Activated T-cell treated with anti-CD3 and anti-CD28 coated beads for 4 hours (primary cell): Measurements from ENCODE around the gene AHCY.
"Not testable (repeated sequence)": the region's sequence is repeated elsewhere in the genome, so short reads cannot be mapped to it uniquely, and the experiment has no call there.

Experiments used
- DNase-seq: peaks from one replicate; pipeline ENCODE4 v3.0.0-alpha.2; 2020

AHCY gene

GRCh38 chr20:34322267-34323105, 19.3 kb upstream of the AHCY start:
- no peak for DNase-seq

- no peak for DNase-seq
Observed at GRCh38 chr20:34320861-34321260, 17.7 kb upstream of the AHCY start.

GRCh38 chr20:34318609-34319443, 15.7 kb upstream of the AHCY start:
- DNase-seq: no peak

- no peak for DNase-seq
Observed at GRCh38 chr20:34316196-34316814, 13.2 kb upstream of the AHCY start.

GRCh38 chr20:34315236-34315635, 12.1 kb upstream of the AHCY start:
- no peak for DNase-seq

- peak; percentile 80 for DNase-seq
Observed at GRCh38 chr20:34312544-34313217, 9.5 kb upstream of the AHCY start.

- DNase-seq: no peak
Observed at GRCh38 chr20:34312024-34312460, 8.9 kb upstream of the AHCY start.

- DNase-seq: no peak
Observed at GRCh38 chr20:34311118-34312023, 8.2 kb upstream of the AHCY start.

- DNase-seq: no peak
Observed at GRCh38 chr20:34310481-34311117, 7.4 kb upstream of the AHCY start.

- no peak for DNase-seq
Observed at GRCh38 chr20:34309691-34310090, 6.5 kb upstream of the AHCY start.

- no peak for DNase-seq
Observed at GRCh38 chr20:34305333-34306230, 2.4 kb upstream of the AHCY start.

- no peak for DNase-seq
Observed at GRCh38 chr20:34302312-34302722, 838 bp downstream of the AHCY start.

- DNase-seq: no peak
Observed at GRCh38 chr20:34301587-34302311, 1.4 kb downstream of the AHCY start.

- no peak for DNase-seq
Observed at GRCh38 chr20:34300809-34301586, 2.2 kb downstream of the AHCY start.

- no peak for DNase-seq
Observed at GRCh38 chr20:34300256-34300806, 2.8 kb downstream of the AHCY start.

GRCh38 chr20:34299556-34300255, 3.4 kb downstream of the AHCY start:
- DNase-seq: no peak

- DNase-seq: not testable (repeated sequence)
Observed at GRCh38 chr20:34298294-34298784, 4.8 kb downstream of the AHCY start.
